Measurements from ENCODE around the gene COX17. TPM values are rescaled to one million over a fixed set of nuclear protein-coding genes. Genes with fewer than 3 reads are reported as not detected.

COX17 gene
- total RNA-seq, 2 donors from 2014 or later: 54.1 to 73.7 TPM

DNA sequence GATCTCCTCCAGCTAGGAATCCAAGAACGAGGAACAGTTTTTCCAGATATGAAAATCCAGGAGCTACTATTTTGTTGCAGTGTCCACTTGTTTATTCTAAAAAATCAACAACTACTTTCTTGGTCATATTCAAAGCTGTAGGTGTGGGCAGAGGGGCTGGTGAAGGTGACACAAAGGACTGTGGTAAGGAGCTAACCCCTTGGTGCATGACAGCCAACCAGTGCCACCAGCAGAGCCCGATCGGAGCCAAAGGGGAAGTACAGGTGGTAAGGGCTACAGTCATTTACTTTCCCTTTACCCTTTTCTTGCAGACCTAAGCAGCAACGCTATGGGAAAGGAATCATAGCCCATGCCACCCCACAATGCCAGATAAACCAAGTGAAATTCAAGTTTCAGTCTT lies 48.8 kb downstream of the COX17 start:
- peaks cover 3% of the 10 kb centered on the region for H3K4me1 ChIP-seq (ENCODE audit: control insufficient read depth, insufficient read depth, low read length)
- 95 to 96% methylated on average over 3 to 4 of the region's 4 CpGs for WGBS, 2 experiments (ENCODE audit: insufficient coverage in 1 of 2, insufficient read length in 1 of 2)
- no peak overlapping the region for H3K4me3 Mint-ChIP-seq
- H3K27me3 Mint-ChIP-seq (ENCODE audit: insufficient read depth): peaks cover 4% of the 10 kb centered on the region
- no peaks in the 10 kb centered on the region for H3K36me3 Mint-ChIP-seq (ENCODE audit: low read depth)
- H3K27me3 ChIP-seq (ENCODE audit: control insufficient read depth, insufficient read depth, low read length, poor library complexity, severe bottlenecking): no peaks in the 10 kb centered on the region
- no peak for DNase-seq
- TF ChIP-seq, protein P1, sequence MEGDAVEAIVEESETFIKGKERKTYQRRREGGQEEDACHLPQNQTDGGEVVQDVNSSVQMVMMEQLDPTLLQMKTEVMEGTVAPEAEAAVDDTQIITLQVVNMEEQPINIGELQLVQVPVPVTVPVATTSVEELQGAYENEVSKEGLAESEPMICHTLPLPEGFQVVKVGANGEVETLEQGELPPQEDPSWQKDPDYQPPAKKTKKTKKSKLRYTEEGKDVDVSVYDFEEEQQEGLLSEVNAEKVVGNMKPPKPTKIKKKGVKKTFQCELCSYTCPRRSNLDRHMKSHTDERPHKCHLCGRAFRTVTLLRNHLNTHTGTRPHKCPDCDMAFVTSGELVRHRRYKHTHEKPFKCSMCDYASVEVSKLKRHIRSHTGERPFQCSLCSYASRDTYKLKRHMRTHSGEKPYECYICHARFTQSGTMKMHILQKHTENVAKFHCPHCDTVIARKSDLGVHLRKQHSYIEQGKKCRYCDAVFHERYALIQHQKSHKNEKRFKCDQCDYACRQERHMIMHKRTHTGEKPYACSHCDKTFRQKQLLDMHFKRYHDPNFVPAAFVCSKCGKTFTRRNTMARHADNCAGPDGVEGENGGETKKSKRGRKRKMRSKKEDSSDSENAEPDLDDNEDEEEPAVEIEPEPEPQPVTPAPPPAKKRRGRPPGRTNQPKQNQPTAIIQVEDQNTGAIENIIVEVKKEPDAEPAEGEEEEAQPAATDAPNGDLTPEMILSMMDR (conservative IDR thresholded peaks at IDR 0.05): no peak
- H3K27ac ChIP-seq (ENCODE audit: low read depth, low read length): no peak overlapping the region
- no peak overlapping the region for H3K27ac Mint-ChIP-seq
- no peak overlapping the region for H3K4me3 ChIP-seq (ENCODE audit: low read length)
- H3K9me3 ChIP-seq (ENCODE audit: control insufficient read depth, low read length): peaks cover 4% of the 10 kb centered on the region
- peaks cover 15% of the 10 kb centered on the region for H3K4me1 Mint-ChIP-seq
- H3K9ac ChIP-seq (ENCODE audit: extremely low read depth, low read length, poor library complexity, severe bottlenecking): no peak overlapping the region
- no peaks in the 10 kb centered on the region for H3K36me3 ChIP-seq (ENCODE audit: control insufficient read depth, insufficient read depth, low read length)
- no peaks in the 10 kb centered on the region for H3K9me3 Mint-ChIP-seq

DNA sequence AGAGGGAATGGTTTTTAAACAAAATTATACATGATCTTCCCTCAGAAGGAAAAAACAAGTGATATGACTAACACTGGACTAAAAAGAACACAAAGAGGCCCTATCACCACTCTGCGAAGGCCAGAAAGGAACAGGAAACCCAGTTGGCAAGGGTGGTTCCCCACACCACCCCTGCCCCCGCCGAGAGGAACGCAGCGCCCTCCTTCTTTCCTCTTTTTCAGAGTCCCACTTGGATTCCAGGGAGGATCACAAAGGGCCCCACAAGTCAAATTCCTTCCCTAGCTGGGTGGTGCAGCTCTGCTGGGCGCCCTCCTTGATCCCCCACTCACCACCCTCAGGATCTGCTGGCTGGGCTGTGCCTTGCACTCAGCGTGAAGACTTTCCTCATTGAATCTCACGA lies 49.7 kb downstream of the COX17 start:
- no peak for DNase-seq
- no peak overlapping the region for H3K27ac ChIP-seq (ENCODE audit: low read depth, low read length)
- no peaks in the 10 kb centered on the region for H3K27me3 ChIP-seq (ENCODE audit: control insufficient read depth, insufficient read depth, low read length, poor library complexity, severe bottlenecking)
- no peak overlapping the region for H3K9ac ChIP-seq (ENCODE audit: extremely low read depth, low read length, poor library complexity, severe bottlenecking)
- Mint-ChIP-seq H3K4me1 (peaks cover 15% of the 10 kb centered on the region), H3K36me3 (ENCODE audit: low read depth) (no peaks in the 10 kb centered on the region), H3K9me3 (no peaks in the 10 kb centered on the region), H3K27ac (no peak overlapping the region), H3K4me3 (no peak overlapping the region), H3K27me3 (ENCODE audit: insufficient read depth) (peaks cover 4% of the 10 kb centered on the region)
- H3K4me1 ChIP-seq (ENCODE audit: control insufficient read depth, insufficient read depth, low read length): peaks cover 3% of the 10 kb centered on the region
- H3K36me3 ChIP-seq (ENCODE audit: control insufficient read depth, insufficient read depth, low read length): no peaks in the 10 kb centered on the region
- WGBS, 2 experiments (ENCODE audit: insufficient coverage in 1 of 2, insufficient read length in 1 of 2): 90 to 95% methylated on average over 7 to 8 of the region's 8 CpGs
- H3K4me3 ChIP-seq (ENCODE audit: low read length): no peak overlapping the region
- TF ChIP-seq, protein P1 (conservative IDR thresholded peaks at IDR 0.05): no peak
- H3K9me3 ChIP-seq (ENCODE audit: control insufficient read depth, low read length): peaks cover 4% of the 10 kb centered on the region

DNA sequence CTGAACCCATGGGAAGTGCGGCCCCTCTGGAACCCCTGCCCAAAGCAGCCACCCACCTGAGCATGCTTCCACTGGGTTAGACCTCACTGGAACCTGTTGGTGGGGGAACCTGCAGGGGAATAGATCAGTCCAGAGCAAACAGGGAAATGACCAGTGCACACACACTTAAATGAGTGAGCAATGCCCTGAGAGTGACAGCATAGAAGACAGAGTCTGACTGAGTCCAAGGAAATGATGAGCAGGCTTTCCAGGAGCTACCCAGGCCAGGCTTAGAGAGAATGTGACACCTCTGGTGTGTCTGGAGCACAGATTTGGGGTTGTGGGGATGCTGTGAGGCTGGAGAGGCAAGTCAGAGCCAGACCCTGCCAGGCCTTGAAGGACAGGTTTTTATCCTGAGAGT lies 51.0 kb downstream of the COX17 start:
- Mint-ChIP-seq H3K4me3 (no peak overlapping the region), H3K36me3 (ENCODE audit: low read depth) (no peaks in the 10 kb centered on the region), H3K27ac (no peak overlapping the region), H3K4me1 (peaks cover 15% of the 10 kb centered on the region), H3K27me3 (ENCODE audit: insufficient read depth) (peaks cover 4% of the 10 kb centered on the region), H3K9me3 (no peaks in the 10 kb centered on the region)
- Histone ChIP-seq H3K4me3 (ENCODE audit: low read length) (no peak overlapping the region), H3K4me1 (ENCODE audit: control insufficient read depth, insufficient read depth, low read length) (peaks cover 3% of the 10 kb centered on the region), H3K9me3 (ENCODE audit: control insufficient read depth, low read length) (peaks cover 4% of the 10 kb centered on the region), H3K27ac (ENCODE audit: low read depth, low read length) (no peak overlapping the region), H3K9ac (ENCODE audit: extremely low read depth, low read length, poor library complexity, severe bottlenecking) (no peak overlapping the region), H3K27me3 (ENCODE audit: control insufficient read depth, insufficient read depth, low read length, poor library complexity, severe bottlenecking) (no peaks in the 10 kb centered on the region), H3K36me3 (ENCODE audit: control insufficient read depth, insufficient read depth, low read length) (no peaks in the 10 kb centered on the region)
- WGBS, 2 experiments (ENCODE audit: insufficient coverage in 1 of 2, insufficient read length in 1 of 2): 92% methylated on average over 1 of the region's 1 CpG; no CpG with 5 or more reads in 1 of the 2 experiments
- TF ChIP-seq, protein P1 (conservative IDR thresholded peaks at IDR 0.05): no peak
- no peak for DNase-seq

Data from endodermal cell (in vitro differentiated cells).